K562 (cell line): ENCODE data around the gene RPL11. TPM values are rescaled to one million over a fixed set of nuclear protein-coding genes. Genes with fewer than 3 reads are reported as not detected.

Experiments used
- ATAC-seq: fragments of 200-7000 bp; cut with Tn5 transposase; 3 replicates; pipeline ENCODE4 v1.9.1; 2020; ENCODE audit warnings: moderate library complexity
- BruUV-seq: library from RNA; stranded (reverse); fragments of 400-500 nt; replicated peaks from 2 replicates; lab custom pipeline; 2021; lab: Mats Ljungman, UMichigan
- CTCF ChIA-PET: fragments of 300-600 bp; formaldehyde crosslinking; extraction: SDS; loops from one replicate; lab custom pipeline; 2021; ENCODE audit warnings: low intra/inter-chr PET ratio; lab: Yijun Ruan, JAX
- POLR2A ChIA-PET: fragments of 300-600, 350-650 bp; sonication (Branson Sonifier 250); formaldehyde crosslinking; extraction: SDS; loops from one replicate; lab custom pipeline; 2021; ENCODE audit warnings: antibody characterized with exemption, inconsistent platforms; lab: Yijun Ruan, JAX
- DNase-seq, 4 experiments: peaks; one replicate each; pipeline versions ENCODE4 v3.0.0 to v3.0.0-alpha.2; 2011 to 2018; ENCODE audit warnings: low spot score in 3 of 4, mixed read lengths in 3 of 4; ENCODE audit errors: extremely low read depth in 1 of 4
- FAIRE-seq: peaks from 2 replicates; lab custom pipeline; 2011; peaks lifted over from hg19 to GRCh38; lab: Jason Lieb, UNC
- H2AFZ ChIP-seq: 2 replicates; pipeline ENCODE4 v1.6.0; 2011; ENCODE audit warnings: low read depth, low read length, control low read depth, inconsistent platforms
- H3K27ac ChIP-seq: fragments of 200-600 bp; 3 replicates; pipeline ENCODE4 v1.8.0; 2011; ENCODE audit warnings: low read depth, mild to moderate bottlenecking, control low read depth, inconsistent platforms, low read length, moderate library complexity, mixed read lengths; ENCODE audit errors: extremely low read depth
- H3K27me3 ChIP-seq, 2 experiments: fragments of 300-600 bp in 1 of 2; 2 replicates in 1 of 2; 3 replicates in 1 of 2; pipeline versions ENCODE4 v1.6.0 to v1.8.0; 2011; ENCODE audit warnings: inconsistent platforms in 2 of 2, low read length in 2 of 2, mild to moderate bottlenecking in 1 of 2, mixed read lengths in 1 of 2, moderate library complexity in 1 of 2; ENCODE audit not compliant: control insufficient read depth in 2 of 2, insufficient read depth in 2 of 2
- H3K36me3 ChIP-seq: fragments of 300-600 bp; 3 replicates; pipeline ENCODE4 v1.8.0; 2011; ENCODE audit warnings: mild to moderate bottlenecking, low read length, inconsistent platforms; ENCODE audit not compliant: control insufficient read depth, insufficient read depth
- H3K4me1 ChIP-seq, 2 experiments: fragments of 200-600 bp in 1 of 2; replicated peaks in 1 of 2; 2 replicates in 1 of 2; 3 replicates in 1 of 2; pipeline versions ENCODE4 v1.5.1 to v1.8.0; 2011; ENCODE audit warnings: inconsistent platforms in 2 of 2, low read length in 2 of 2, mild to moderate bottlenecking in 1 of 2, mixed read lengths in 1 of 2, moderate library complexity in 1 of 2; ENCODE audit not compliant: control insufficient read depth in 2 of 2, insufficient read depth in 2 of 2
- H3K4me2 ChIP-seq: 2 replicates; pipeline ENCODE4 v1.6.1; 2011; ENCODE audit warnings: low read length, control low read depth, inconsistent platforms, mixed read lengths; ENCODE audit not compliant: insufficient read depth
- H3K4me3 ChIP-seq: fragments of 200-600 bp; sonication (generic), shearing (Covaris generic); 2 replicates; pipeline ENCODE4 v1.5.1; 2016; ENCODE audit warnings: control low read depth, inconsistent platforms
- H3K79me2 ChIP-seq: fragments of 200-600 bp; 3 replicates; pipeline ENCODE4 v1.8.0; 2011; ENCODE audit warnings: low read length, inconsistent platforms; ENCODE audit not compliant: control insufficient read depth, insufficient read depth
- H3K9ac ChIP-seq, 2 experiments: 2 replicates each; pipeline versions ENCODE4 v1.6.0 to v1.6.1; 2011; ENCODE audit warnings: low read depth in 2 of 2, low read length in 2 of 2, control low read depth in 1 of 2, inconsistent platforms in 1 of 2, mild to moderate bottlenecking in 1 of 2, mixed read lengths in 1 of 2; ENCODE audit not compliant: insufficient read depth in 1 of 2
- H3K9me1 ChIP-seq: one replicate; pipeline ENCODE4 v1.6.0; 2011; ENCODE audit warnings: inconsistent platforms, mild to moderate bottlenecking, low read length, moderate library complexity; ENCODE audit not compliant: control insufficient read depth, insufficient read depth
- H3K9me3 ChIP-seq: replicated peaks from 2 replicates; pipeline ENCODE4 v1.5.1; 2011; ENCODE audit warnings: low read depth, low read length, inconsistent platforms; ENCODE audit not compliant: control insufficient read depth, insufficient read depth
- H4K20me1 ChIP-seq: replicated peaks from 2 replicates; pipeline ENCODE4 v1.6.1; 2011; ENCODE audit warnings: low read length, inconsistent platforms, mixed read lengths; ENCODE audit not compliant: control insufficient read depth, insufficient read depth
- CTCF ChIP-seq, 3 experiments: IDR thresholded peaks in 2 of 3; conservative IDR thresholded peaks in 1 of 3; 2 replicates each; pipeline ENCODE4 v1.5.1; 2011 to 2012; ENCODE audit warnings: low read length in 3 of 3, mild to moderate bottlenecking in 3 of 3, control low read depth in 2 of 3, improper control_type of control experiment in 1 of 3, inconsistent platforms in 1 of 3, low read depth in 1 of 3, mixed read lengths in 1 of 3, moderate library complexity in 1 of 3; ENCODE audit not compliant: insufficient read depth in 2 of 3
- GATAD2B ChIP-seq: fragments of 450-650 bp; IDR thresholded peaks from 2 replicates; pipeline ENCODE4 v1.6.1; 2017; ENCODE audit warnings: mild to moderate bottlenecking, borderline replicate concordance
- ILK ChIP-seq: fragments of 450-650 bp; IDR thresholded peaks from 2 replicates; pipeline ENCODE4 v1.6.1; 2016; ENCODE audit warnings: missing genetic modification characterization, low read depth, mild to moderate bottlenecking, missing compliant biosample characterization, moderate library complexity, borderline replicate concordance
- KHSRP ChIP-seq: fragments of 450-650 bp; IDR thresholded peaks from 2 replicates; pipeline ENCODE4 v1.6.1; 2017
- MCM2 ChIP-seq: fragments of 450-650 bp; IDR thresholded peaks from 2 replicates; pipeline ENCODE4 v1.6.1; 2017; ENCODE audit warnings: low read depth, mild to moderate bottlenecking
- OTX1 ChIP-seq: fragments of 450-650 bp; formaldehyde crosslinking; IDR thresholded peaks from 2 replicates; pipeline ENCODE4 v1.4.0; 2022; ENCODE audit warnings: mild to moderate bottlenecking
- RCOR1 ChIP-seq, 2 experiments: IDR thresholded peaks; 2 replicates each; pipeline ENCODE4 v1.6.1; 2012; ENCODE audit warnings: low read depth in 2 of 2, low read length in 2 of 2, borderline replicate concordance in 1 of 2, improper control_type of control experiment in 1 of 2
- RERE ChIP-seq: sonication (generic); formaldehyde crosslinking; IDR thresholded peaks from 2 replicates; pipeline ENCODE4 v1.8.0; 2023; ENCODE audit warnings: missing genetic modification reagents, mild to moderate bottlenecking, borderline replicate concordance
- TARDBP ChIP-seq: fragments of 450-650 bp; IDR thresholded peaks from 2 replicates; pipeline ENCODE4 v1.6.1; 2016
- ZNF518B ChIP-seq: fragments of 250-450 bp; sonication (Bioruptor Pico); IDR thresholded peaks from 2 replicates; pipeline ENCODE4 v1.5.0; 2021; ENCODE audit warnings: mild to moderate bottlenecking, moderate library complexity
- WGBS: fragments of 100-300 bp; shearing (Covaris generic); methylation state at CpG from one replicate; pipeline ENCODE4 v1.1.6; 2016; ENCODE audit warnings: low coverage, mixed read lengths; ENCODE audit not compliant: insufficient coverage; ENCODE audit errors: missing lambda C conversion rate; 5-methylcytosine and 5-hydroxymethylcytosine counted together
- in situ Hi-C: fragments of 300-500 bp; cut with MboI; formaldehyde crosslinking; loops from 4 replicates; pipeline ENCODE4 v1.15.0; 2018; ENCODE audit warnings: inconsistent platforms, mixed read lengths
- intact Hi-C: fragments of 100-400 bp; cut with micrococcal nuclease; formaldehyde crosslinking; loops from 2 replicates; pipeline ENCODE4 v1.14.2; 2022
- polyA plus RNA-seq, 8 experiments: library from polyadenylated mRNA; depleted of rRNA in 4 of 8; stranded (reverse) in 5 of 8; unstranded in 3 of 8; fragments of >200 nt; fragmentation: Nextera tagmentation in 2 of 8; fragmentation: Illumina TruSeq in 1 of 8; extraction: Ambion mirVana in 2 of 8; extraction: Trizol in 1 of 8; gene quantifications; 2 replicates each; pipeline versions ENCODE4 v1.2.1 to v1.2.3, GENCODE V29; 2011 to 2014; ENCODE audit warnings: inconsistent platforms in 1 of 8, missing spikeins in 1 of 8
- total RNA-seq, 7 experiments: library from RNA; depleted of rRNA in 6 of 7; stranded (reverse); fragments of >200 nt in 6 of 7; fragmentation: Illumina TruSeq in 2 of 7; extraction: Trizol in 2 of 7; gene quantifications; 2 replicates each; pipeline versions ENCODE4 v1.2.1 to v1.2.3, GENCODE V29; 2011 to 2021; ENCODE audit warnings: low replicate concordance in 1 of 7

Gene RPL11
- total and polyA plus RNA-seq, 9 of the 15 experiments (the other 6 are each of a cell fraction or from before 2014, with no cell fraction given) = 1,781 to 4,526 (median 3,111) TPM

GRCh38 chr1:23670709-23671108, 20.9 kb upstream of the RPL11 start:
- intact Hi-C loops (no loop called here), in situ Hi-C loops (no loop called here)
- Histone ChIP-seq H3K36me3 (no peaks in the 10 kb centered on the region), H3K27me3 (peaks cover 6 to 14% of the 10 kb centered on the region in 2 experiments; a peak in 4 of 5 replicates), H3K4me1 (no peaks in the 10 kb centered on the region), H3K9ac (no peak overlapping the region), H3K27ac (no peak overlapping the region), H3K9me1 (no peaks in the 10 kb centered on the region), H3K4me3 (no peak overlapping the region), H3K9me3 (no peaks in the 10 kb centered on the region), H2AFZ (no peak overlapping the region), H3K79me2 (no peaks in the 10 kb centered on the region), H3K4me2 (no peak overlapping the region), H4K20me1 (peaks cover 5% of the 10 kb centered on the region; the same call in 1 of the 2 replicates)
- 0% methylated on average over 2 of the region's 2 CpGs for WGBS
- POLR2A ChIA-PET = interaction anchor here (0.6 to 2.0 kb wide), 4 partner anchors 9 to 131 kb away, joined by 3 to 6 read pairs (median 4); partner anchors contain the start of gene RPL11
- CTCF ChIA-PET = no interaction called here
- no TSS peak for BruUV-seq
- DNase-seq = no peak
- ATAC-seq = no peak
- no peak for FAIRE-seq
- TF ChIP-seq OTX1 (CRISPR knock-in tag) (no peak), KHSRP (no peak), ZNF518B (no peak), TARDBP (no peak), RCOR1 (IDR thresholded peaks at IDR 0.05; ENCODE audit: borderline replicate concordance in 1 of 2, low read depth in 2 of 2, low read length in 2 of 2) (no peak), MCM2 (no peak), GATAD2B (no peak), ILK (tag) (no peak), RERE (CRISPR knock-in tag) (no peak), CTCF (IDR thresholded peaks at IDR 0.05 in 2 of 3, conservative IDR thresholded peaks at IDR 0.05 in 1 of 3; ENCODE audit: insufficient read depth in 2 of 3, low read depth in 1 of 3, low read length in 3 of 3) (no peak)
